ENCODE results near the gene F7.

DNA sequence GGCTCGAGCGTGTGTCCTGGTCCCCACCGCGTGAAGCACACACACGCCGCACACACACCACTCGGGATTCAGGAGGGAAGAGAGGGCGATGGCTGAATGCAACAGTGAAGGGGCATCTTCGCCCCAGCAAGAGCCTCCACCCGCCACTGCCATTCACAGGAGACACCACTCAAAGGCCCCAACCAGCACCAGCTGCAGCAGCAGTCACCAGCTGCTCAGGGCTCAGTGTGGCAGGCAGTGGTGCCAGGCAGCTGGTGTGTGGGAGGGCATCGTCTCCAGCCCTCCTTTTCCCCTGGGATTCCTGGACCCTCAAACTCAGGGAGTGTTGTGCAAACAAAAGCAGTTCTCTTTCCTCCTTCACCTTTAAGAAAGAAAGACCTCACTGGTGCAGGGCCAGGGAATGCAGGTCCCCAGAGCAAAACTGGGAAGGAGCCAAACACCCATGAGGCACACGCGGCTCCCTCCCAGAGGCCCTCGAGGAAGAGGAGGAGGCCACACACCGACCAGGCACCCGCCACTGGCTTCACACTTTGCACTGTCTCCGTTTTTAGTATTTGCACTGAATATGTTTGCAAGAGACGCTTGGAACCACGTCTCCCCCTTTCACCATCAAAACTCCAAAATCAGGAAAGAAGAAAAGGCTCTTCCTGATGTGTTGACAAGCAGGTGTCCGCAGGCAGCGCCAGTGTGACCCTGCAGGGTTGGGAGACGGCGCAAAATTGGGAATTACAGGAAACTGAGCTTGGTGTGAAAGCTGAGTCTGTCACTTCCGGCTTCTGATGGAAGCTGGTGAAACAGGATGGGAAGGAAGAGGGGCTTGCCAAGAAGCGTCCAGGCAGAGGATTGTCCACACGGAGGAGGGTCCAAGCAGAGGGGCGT is 26.4 kb upstream of the F7 start:
- no peak for TF ChIP-seq EZH2 (IDR thresholded peaks at IDR 0.05; ENCODE audit: low read length, unreplicated experiment)
- TF ChIP-seq EZH2phosphoT487 (IDR thresholded peaks at IDR 0.05; ENCODE audit: borderline replicate concordance, low read length): no peak

All from PC-3 (cell line).